ENCODE results near the gene PTPRM. TPM values are rescaled to one million over a fixed set of nuclear protein-coding genes. Genes with fewer than 3 reads are reported as not detected.
"Not testable (repeated sequence)": the region's sequence is repeated elsewhere in the genome, so short reads cannot be mapped to it uniquely, and the experiment has no call there.

Gene PTPRM
- polyA plus RNA-seq, 6 donors from 2014 or later: not detected

DNA sequence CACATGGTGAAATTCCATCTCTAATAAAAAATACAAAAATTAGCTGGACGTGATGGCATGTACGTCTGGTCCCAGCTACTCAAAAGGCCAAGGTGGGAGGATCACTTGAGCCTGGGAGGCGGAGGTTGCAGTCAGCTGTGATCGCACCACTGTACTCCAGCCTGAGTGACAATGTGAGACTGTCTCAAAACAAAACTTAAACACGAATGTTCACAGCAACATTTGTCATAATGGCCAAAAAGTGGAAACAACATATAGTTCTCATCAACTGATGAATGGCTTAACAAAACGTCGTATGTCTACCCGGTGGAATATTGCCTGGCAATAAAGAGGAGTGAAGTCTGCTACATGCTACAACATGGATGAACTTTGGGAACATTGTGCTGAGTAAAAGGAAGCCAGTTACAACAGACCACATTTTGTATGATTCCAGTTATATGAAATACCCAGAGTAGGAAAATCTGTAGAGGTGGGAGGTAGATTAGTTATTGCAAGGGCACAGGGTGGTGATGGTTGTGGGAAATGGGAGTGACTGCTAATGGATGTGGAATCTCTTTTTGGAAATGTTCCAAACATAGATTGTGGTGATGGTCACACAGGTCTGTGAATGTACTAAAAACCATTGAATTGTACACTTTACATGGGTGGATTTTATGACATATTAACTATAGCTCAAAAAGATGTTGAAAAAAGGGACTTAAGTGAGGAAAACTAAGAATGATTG, 478.2 kb downstream of the PTPRM start:
- H3K4me3 Mint-ChIP-seq: no peak overlapping the region
- peaks cover 0 to 3% (median 0%) of the 10 kb centered on the region in 7 donors for H3K9me3 Mint-ChIP-seq
- no peaks in the 10 kb centered on the region for H3K4me1 Mint-ChIP-seq
- ATAC-seq (ENCODE audit: low read depth in 2 of 2) (no peak), DNase-seq (no peak)
- H3K27ac Mint-ChIP-seq: no peak overlapping the region
- no peaks in the 10 kb centered on the region for H3K36me3 Mint-ChIP-seq
- peaks cover 0 to 8% (median 6%) of the 10 kb centered on the region in 3 donors for H3K27me3 Mint-ChIP-seq

DNA sequence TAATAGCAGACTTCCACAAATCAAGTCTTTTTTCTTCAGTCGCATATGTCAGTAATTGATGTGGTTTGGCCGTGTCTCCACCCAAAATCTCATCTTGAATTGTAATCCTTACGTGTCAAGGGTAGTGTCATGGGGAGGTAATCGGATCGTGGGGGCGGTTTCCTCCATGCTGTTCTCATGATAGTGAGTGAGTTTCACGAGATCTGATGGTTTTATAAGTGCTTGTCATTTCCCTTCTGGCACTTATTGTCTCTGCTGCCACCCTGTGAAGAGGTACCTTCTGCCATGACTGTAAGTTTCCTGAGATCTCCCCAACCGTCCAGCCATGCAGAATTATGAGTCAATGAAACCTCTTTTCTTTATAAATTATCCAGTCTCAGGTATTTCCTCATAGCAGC, 478.8 kb downstream of the PTPRM start:
- no peak overlapping the region for H3K4me3 Mint-ChIP-seq
- no peak for ATAC-seq (ENCODE audit: low read depth in 2 of 2)
- H3K36me3 Mint-ChIP-seq: no peaks in the 10 kb centered on the region
- H3K27me3 Mint-ChIP-seq: peaks cover 0 to 8% (median 6%) of the 10 kb centered on the region in 3 donors
- H3K27ac Mint-ChIP-seq: no peak overlapping the region
- H3K4me1 Mint-ChIP-seq: no peaks in the 10 kb centered on the region
- H3K9me3 Mint-ChIP-seq: peaks cover 0 to 3% (median 0%) of the 10 kb centered on the region in 7 donors
- no peak for DNase-seq

DNA sequence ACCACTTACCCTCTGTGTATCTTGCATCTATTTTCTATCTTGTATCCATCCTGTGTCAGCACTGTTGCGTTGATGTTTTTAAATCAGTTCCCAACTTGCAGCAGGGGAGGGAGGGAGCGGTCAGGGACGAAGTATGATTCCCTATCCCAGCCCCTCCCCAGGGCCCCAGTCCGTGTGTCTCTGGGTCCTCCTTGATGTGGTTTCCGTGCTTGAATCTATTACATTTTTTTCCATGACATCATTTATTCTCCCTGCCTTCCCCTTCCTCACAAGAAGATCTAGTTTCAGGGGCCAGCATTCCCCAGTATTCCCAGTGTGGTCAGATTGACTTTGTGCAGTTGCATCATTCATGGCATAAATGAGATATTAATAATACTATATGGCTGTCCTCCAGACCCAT, 479.3 kb downstream of the PTPRM start:
- ATAC-seq (ENCODE audit: low read depth in 2 of 2) (no peak), DNase-seq (no peak)
- H3K4me1 Mint-ChIP-seq: no peaks in the 10 kb centered on the region
- H3K27me3 Mint-ChIP-seq: peaks cover 0 to 8% (median 6%) of the 10 kb centered on the region in 3 donors
- no peaks in the 10 kb centered on the region for H3K36me3 Mint-ChIP-seq
- no peak overlapping the region for H3K4me3 Mint-ChIP-seq
- H3K27ac Mint-ChIP-seq: no peak overlapping the region
- peaks cover 0 to 3% (median 0%) of the 10 kb centered on the region in 7 donors for H3K9me3 Mint-ChIP-seq

DNA sequence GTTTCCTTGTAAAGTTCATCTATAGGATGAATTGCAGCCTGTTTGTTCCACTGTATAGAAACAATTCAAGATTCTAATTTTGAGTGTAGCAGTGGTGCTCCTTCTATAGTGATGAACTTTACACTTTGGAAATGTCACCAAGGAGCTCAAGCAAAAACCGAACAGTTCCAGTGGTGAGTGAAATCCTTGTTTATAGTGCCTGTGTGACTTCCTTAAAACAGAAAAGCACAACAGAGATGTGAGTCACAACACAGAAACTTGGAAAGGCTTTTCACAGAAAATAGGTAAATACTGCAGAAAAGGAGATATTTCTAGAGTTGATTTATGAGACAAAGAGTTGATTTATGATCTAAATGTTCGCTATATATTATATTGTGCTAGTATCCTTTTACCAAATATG, 482.0 kb downstream of the PTPRM start:
- Mint-ChIP-seq H3K27ac (no peak overlapping the region), H3K27me3 (no peaks in the 10 kb centered on the region), H3K4me3 (no peak overlapping the region), H3K9me3 (peaks cover 0 to 3% (median 0%) of the 10 kb centered on the region in 7 donors), H3K4me1 (no peaks in the 10 kb centered on the region), H3K36me3 (no peaks in the 10 kb centered on the region)
- ATAC-seq (ENCODE audit: low read depth in 2 of 2) (no peak), DNase-seq (no peak)

GRCh38 chr18:8050616-8051329, 483.7 kb downstream of the PTPRM start:
- ATAC-seq (ENCODE audit: low read depth in 2 of 2) (no peak), DNase-seq (no peak)
- no peak overlapping the region for H3K27ac Mint-ChIP-seq
- H3K27me3 Mint-ChIP-seq: no peaks in the 10 kb centered on the region
- no peak overlapping the region for H3K4me3 Mint-ChIP-seq
- no peaks in the 10 kb centered on the region for H3K36me3 Mint-ChIP-seq
- no peaks in the 10 kb centered on the region for H3K4me1 Mint-ChIP-seq
- H3K9me3 Mint-ChIP-seq: peaks cover 0 to 3% (median 0%) of the 10 kb centered on the region in 7 donors

- ATAC-seq (ENCODE audit: low read depth in 2 of 2): no peak
- Mint-ChIP-seq H3K27me3 (no peaks in the 10 kb centered on the region), H3K9me3 (peaks cover 0 to 2% (median 0%) of the 10 kb centered on the region in 7 donors), H3K27ac (no peak overlapping the region), H3K36me3 (no peaks in the 10 kb centered on the region), H3K4me1 (no peaks in the 10 kb centered on the region), H3K4me3 (no peak overlapping the region)
- DNase-seq: no peak
These were observed 484.3 kb downstream of the PTPRM start for GRCh38 chr18:8051453-8051852.

- no peak for DNase-seq
- H3K36me3 Mint-ChIP-seq: no peaks in the 10 kb centered on the region
These were observed 485.2 kb downstream of the PTPRM start for GRCh38 chr18:8052237-8052701.

GRCh38 chr18:8056723-8057122, 489.6 kb downstream of the PTPRM start:
- DNase-seq (no peak), ATAC-seq (ENCODE audit: low read depth in 2 of 2) (no peak)
- peaks cover 0 to 2% (median 0%) of the 10 kb centered on the region in 7 donors for H3K9me3 Mint-ChIP-seq
- no peak overlapping the region for H3K27ac Mint-ChIP-seq
- H3K4me1 Mint-ChIP-seq: no peaks in the 10 kb centered on the region
- H3K36me3 Mint-ChIP-seq: no peaks in the 10 kb centered on the region
- H3K27me3 Mint-ChIP-seq: no peaks in the 10 kb centered on the region
- H3K4me3 Mint-ChIP-seq: no peak overlapping the region

More at GRCh38 chr18:8052237-8052701, 485.2 kb downstream of the PTPRM start:
- Mint-ChIP-seq H3K27me3 (no peaks in the 10 kb centered on the region), H3K9me3 (peaks cover 0 to 2% (median 0%) of the 10 kb centered on the region in 7 donors), H3K4me3 (no peak overlapping the region), H3K4me1 (no peaks in the 10 kb centered on the region), H3K27ac (no peak overlapping the region)
- ATAC-seq (ENCODE audit: low read depth in 2 of 2): no peak

- not testable (repeated sequence) for ATAC-seq (ENCODE audit: low read depth in 2 of 2)
- H3K4me3 Mint-ChIP-seq: peak overlapping the region in 1 of 8 donors; percentile 72
These were observed 496.0 kb downstream of the PTPRM start for GRCh38 chr18:8063152-8063551.

DNA sequence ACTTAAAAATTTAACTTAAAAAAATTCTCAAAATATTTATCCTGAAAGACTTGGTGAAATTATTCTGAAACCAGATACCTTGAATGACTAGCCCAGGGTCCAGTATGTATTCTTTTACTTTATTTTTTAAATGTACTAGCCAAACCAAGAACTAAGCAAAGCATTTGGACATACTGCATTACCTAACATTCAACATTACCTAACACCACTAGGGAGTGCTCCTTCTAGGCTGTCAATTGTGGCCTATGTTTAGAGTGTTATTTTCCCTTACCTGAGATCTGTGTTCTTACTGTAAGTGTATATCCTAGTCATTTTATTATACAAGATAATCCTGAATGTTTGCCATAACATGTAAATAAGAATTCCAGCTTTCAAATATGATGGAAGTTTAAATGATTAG, 496.6 kb downstream of the PTPRM start:
- ATAC-seq (ENCODE audit: low read depth in 2 of 2): no peak
- no peak overlapping the region for H3K27ac Mint-ChIP-seq
- DNase-seq: no peak
- H3K4me3 Mint-ChIP-seq: no peak overlapping the region
- no peaks in the 10 kb centered on the region for H3K4me1 Mint-ChIP-seq
- peaks cover 0 to 8% (median 0%) of the 10 kb centered on the region in 7 donors for H3K9me3 Mint-ChIP-seq
- H3K36me3 Mint-ChIP-seq: no peaks in the 10 kb centered on the region
- no peaks in the 10 kb centered on the region for H3K27me3 Mint-ChIP-seq

More at GRCh38 chr18:8063152-8063551, 496.0 kb downstream of the PTPRM start:
- DNase-seq, H3K27ac Mint-ChIP-seq, H3K4me1 Mint-ChIP-seq, H3K36me3 Mint-ChIP-seq, H3K9me3 Mint-ChIP-seq, H3K27me3 Mint-ChIP-seq: not testable (repeated sequence)

GRCh38 chr18:8065284-8065683, 498.2 kb downstream of the PTPRM start:
- Mint-ChIP-seq H3K27ac (no peak overlapping the region), H3K4me1 (no peaks in the 10 kb centered on the region), H3K9me3 (peaks cover 0 to 8% (median 0%) of the 10 kb centered on the region in 7 donors), H3K27me3 (no peaks in the 10 kb centered on the region), H3K4me3 (peak overlapping the region in 1 of 8 donors; percentile 31), H3K36me3 (no peaks in the 10 kb centered on the region)
- DNase-seq (no peak), ATAC-seq (ENCODE audit: low read depth in 2 of 2) (no peak)

DNA sequence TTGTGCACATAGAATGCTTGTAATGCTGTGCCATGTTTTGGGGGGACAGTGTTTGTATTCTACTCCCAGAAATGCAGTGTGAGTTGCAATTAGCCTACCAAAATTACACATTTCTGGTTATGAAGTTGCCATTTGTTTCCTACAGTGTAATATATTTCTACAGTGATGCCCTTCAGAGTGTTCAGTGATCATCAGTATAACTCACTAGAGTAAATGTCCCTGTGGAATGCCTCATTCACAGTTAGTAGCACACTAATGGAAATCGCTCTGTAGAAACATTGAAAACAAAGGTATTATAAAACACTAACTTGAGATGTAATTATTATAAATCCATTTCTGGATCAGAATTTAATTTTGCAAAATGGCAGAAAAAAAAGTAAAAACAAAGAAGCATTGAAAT, 498.7 kb downstream of the PTPRM start:
- Mint-ChIP-seq H3K9me3 (peaks cover 0 to 8% (median 0%) of the 10 kb centered on the region in 7 donors), H3K36me3 (no peaks in the 10 kb centered on the region), H3K27ac (no peak overlapping the region), H3K4me1 (no peaks in the 10 kb centered on the region), H3K4me3 (no peak overlapping the region), H3K27me3 (no peaks in the 10 kb centered on the region)
- ATAC-seq (ENCODE audit: low read depth in 2 of 2): no peak
- DNase-seq: no peak

DNA sequence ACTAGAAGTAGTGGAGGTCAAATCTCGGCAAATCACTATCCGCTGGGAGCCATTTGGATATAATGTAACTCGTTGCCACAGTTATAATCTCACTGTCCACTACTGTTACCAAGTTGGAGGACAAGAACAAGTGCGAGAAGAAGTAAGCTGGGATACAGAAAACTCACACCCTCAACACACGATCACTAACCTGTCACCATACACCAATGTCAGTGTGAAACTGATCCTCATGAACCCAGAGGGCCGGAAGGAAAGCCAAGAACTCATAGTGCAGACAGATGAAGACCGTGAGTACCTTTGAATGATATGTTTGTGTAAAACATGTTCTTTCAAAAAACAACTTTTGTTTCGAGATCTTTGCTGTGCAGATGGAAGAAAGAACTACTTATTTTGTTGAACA, 502.6 kb downstream of the PTPRM start:
- Mint-ChIP-seq H3K27ac (no peak overlapping the region), H3K27me3 (no peaks in the 10 kb centered on the region), H3K4me1 (no peaks in the 10 kb centered on the region), H3K4me3 (no peak overlapping the region), H3K9me3 (peaks cover 0 to 4% (median 0%) of the 10 kb centered on the region in 7 donors), H3K36me3 (no peaks in the 10 kb centered on the region)
- DNase-seq (no peak), ATAC-seq (ENCODE audit: low read depth in 2 of 2) (no peak)

DNA sequence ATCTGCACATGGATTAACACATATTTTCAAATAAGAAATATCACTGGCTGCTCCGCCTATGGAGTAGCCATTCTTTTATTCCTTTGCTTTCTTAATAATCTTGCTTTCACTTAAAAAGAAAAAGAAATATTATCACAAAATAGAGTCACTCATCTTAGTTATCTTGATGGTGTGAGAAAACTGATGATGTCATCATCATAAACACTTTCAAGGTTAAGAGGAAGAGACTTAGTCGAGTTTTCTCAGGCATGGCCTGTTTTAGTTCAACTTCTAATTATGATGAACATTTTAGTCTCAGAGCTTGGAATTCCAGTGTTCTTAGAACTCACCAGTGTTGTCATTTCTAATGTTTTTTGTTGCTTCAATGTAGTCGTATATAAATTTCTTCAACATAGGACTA, 506.1 kb downstream of the PTPRM start:
- Mint-ChIP-seq H3K4me1 (no peaks in the 10 kb centered on the region), H3K4me3 (no peak overlapping the region), H3K27me3 (no peaks in the 10 kb centered on the region), H3K9me3 (peaks cover 0 to 3% (median 0%) of the 10 kb centered on the region in 7 donors), H3K27ac (no peak overlapping the region), H3K36me3 (no peaks in the 10 kb centered on the region)
- ATAC-seq (ENCODE audit: low read depth in 2 of 2): no peak
- DNase-seq: no peak

Data from naive B cell (primary cell).